HG02840 (cell line): ENCODE data around the gene PTPA.
A peak's percentile ranks its signal among the peaks of the same experiment; 100 is the strongest.

Experiments used
- ATAC-seq: cut with Tn5 transposase; IDR thresholded peaks from one replicate; pipeline ENCODE4 v1.9.1; 2021; ENCODE audit warnings: mild to moderate bottlenecking, moderate library complexity, moderate number of reproducible peaks; ENCODE audit not compliant: unreplicated experiment, low FRiP score

PTPA gene

DNA sequence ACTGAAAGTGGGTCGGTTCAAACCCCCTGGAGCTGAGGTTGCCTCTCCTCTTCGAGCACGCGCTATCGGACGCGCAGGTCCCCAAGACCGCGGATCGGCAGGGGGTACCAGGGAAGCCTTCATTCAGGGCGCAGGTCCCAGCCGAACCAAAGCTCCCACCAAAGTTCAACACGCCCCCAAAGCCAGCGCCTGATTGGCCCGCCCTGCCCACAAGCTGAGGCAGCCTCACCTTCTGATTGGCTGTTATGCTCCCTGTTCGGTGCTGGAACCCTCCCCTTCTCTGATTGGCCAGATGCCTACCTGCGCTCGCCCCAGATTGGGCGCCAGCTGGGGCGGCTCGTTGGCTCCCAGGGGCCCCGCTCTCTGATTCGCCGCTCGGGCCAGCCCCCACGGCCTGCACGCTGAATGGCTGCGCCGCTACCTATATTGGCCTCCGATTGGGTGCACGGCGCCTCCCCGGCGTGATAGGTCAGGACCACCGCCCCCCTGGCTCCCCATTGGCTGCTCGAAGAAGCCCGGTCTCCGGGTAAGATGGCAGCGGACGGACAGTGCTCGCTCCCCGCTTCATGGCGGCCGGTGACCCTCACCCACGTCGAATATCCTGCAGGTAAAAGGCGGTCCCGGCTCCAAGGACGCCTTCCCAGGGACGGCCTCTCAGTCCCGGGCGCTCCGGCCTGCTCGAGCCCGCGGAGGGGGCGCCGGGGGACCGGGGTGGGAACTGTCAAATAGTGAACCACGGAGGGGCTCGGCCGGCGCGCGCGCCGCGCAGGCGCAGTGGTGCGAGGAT lies 30.4 kb upstream of the PTPA start, which contains the start of gene DOLPP1:
TSS of gene DOLPP1 (plus strand) at position 511 of the 787 bp plus-strand sequence. CDS start at position 532, 21 bp downstream.
- ATAC-seq, result peak; percentile 94

DNA sequence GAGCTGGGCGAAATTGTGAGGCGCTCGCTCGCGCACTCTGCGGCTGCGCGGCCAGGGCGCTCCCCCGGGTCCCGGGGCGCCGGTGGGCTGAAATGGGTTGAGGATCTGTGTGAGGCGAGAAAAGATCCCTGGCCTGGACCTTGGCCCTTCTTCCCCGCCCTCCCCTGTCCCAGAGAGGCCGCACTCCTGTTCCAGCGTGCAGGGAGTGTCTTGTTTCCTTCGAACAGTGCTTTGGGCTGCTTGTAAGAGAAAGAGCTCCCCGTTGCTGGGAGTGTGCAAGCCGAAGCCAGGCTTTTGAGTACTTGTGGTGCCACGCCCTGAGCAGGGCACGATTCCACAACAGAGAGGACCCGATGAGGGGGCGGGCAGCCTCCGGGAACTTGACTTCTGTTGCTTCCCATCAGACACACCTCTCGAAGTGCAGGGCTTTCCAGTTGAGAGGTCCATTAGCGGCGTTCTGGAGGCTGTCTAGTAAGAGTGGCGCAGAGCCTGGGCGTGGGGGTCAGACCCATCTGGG lies 29.8 kb upstream of the PTPA start:
- no peak for ATAC-seq

DNA sequence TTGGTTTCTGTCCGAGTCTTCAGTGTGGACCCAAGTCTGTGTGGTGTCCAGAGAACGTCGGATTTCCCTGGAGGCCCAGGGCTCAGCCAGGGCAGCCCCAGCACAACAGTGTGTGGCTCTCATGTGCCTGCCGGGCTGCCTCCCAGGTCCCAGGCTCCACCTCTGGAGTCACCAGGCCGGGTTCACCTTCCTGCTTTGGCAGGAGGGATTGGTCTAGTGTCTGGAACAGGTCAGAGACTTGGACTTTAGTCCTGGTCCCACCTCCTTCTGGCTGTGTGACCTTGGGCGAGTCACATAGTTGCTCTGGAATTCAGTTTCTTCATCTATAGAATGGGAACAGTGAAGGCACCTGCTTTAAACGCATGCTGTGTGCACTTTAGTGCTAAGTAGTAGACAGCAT lies 27.1 kb upstream of the PTPA start:
- ATAC-seq, result no peak

DNA sequence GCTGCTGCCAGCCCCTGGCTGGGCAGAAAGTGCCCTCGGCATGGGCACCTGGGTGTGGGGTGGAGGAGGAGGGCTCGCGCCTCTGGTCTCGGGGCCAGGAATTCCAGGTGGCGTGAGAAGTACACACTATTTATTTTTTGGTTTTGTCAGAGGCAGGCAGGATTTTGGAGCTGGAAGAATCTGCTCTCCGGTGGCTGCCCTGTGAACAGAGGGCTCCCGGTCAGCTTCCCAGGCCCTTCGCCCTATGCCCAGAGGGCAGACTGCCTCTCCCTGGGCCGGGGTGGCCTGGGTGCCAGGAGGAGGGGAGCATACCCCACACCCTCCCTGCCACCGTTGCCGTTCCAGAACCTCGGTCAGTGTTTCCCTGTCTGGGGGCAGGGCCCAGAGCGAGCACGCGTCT lies 22.0 kb upstream of the PTPA start:
- ATAC-seq, result no peak

DNA sequence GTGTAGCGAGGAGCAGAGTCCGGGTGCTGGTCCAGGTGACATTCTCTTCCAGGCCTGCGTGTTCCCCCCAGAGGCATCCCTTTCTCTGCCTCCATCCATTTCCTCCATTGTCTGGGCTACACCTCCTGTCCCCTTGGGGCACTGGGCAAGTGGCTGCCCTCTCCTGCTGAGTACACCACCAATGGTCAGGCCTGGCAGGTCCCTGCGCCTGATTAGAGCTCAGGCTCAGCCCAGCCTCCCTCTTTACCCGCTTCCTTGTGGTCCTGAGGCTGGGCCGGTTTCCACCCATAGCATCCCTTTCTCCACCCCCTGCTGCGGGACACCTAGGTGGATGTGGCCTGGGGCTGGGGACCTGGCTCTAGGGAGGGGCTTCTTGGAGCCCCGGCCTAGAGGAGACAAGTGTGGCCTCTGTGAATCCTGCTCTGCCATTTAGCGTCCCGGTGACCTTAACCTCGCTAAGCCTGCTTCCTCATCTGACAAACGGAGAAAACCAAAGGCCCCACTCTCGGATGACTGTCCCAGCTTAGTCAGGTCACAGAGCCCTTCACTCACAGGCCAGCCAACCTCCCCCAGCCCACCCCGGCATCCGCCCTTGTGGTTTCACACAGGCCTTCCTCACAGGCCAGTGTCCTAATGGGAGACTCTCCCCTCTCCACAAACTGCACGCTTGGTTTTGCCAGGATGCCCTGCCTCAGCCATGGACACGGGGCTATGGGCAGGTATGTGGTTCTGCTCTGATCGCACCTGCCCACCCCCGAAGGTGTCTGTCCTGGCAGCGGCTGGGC lies 17.4 kb upstream of the PTPA start:
- ATAC-seq, result no peak

DNA sequence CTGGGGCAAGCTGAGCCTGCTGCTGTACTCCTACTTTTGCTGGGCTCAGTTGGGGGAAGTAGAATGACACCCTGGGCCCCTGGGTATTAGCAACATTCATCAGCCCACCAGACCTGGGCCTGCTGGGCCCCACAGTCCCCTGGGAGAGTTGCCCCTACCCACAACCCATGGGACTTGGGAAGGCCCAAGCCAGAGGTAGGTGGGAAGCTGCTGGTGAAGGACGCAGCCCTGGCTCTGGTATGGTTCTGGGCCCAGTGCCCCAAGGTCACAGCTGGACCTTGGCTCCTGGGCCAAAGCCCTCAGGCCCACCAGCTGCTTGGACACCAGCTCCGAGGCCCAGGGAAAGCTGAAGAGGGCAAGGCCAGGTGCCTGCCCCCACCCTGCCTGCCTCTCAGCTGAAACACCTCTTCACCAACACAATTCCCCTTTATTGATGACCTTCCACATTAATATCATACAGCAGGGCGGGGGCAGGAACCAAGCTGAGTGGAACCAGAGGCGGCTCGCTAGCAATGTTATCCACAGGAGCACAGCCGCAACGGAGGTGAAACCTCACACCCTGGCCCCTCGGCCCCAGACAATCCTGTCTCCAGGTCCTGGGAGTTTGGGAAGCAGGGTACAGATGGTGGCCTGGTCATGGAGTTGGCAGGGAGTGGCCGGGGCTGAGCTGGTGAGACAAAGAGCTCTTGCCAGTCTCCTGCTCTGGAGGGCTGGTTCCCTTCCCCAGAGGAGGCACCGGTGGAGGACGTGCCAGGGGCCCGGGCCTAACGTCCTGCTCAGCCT lies 16.6 kb upstream of the PTPA start:
- ATAC-seq, result no peak

DNA sequence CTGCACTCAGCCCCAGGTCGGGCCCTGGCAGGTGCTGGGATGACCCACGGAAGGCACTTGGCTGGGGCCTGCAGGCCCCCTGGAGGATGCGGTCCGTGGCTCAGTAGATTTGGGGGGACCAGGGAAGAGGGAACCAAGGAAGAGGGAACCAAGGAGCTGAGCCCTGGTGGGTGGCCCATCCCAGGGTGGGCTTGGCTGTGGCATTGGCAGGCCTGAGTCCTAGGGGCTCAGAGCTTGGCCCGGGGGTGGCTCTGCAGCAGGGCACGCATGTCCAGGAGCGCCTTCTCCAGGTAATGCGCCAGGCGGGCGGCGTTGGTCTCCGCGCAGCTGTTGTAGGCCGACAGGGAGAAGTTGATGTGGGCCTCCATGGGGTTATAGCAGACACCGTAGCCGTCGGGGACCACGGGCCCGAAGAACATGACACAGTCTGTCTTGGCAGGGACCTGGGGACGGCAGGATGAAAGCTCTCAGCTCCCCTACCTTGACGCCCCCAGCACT lies 16.0 kb upstream of the PTPA start:
- no peak for ATAC-seq

DNA sequence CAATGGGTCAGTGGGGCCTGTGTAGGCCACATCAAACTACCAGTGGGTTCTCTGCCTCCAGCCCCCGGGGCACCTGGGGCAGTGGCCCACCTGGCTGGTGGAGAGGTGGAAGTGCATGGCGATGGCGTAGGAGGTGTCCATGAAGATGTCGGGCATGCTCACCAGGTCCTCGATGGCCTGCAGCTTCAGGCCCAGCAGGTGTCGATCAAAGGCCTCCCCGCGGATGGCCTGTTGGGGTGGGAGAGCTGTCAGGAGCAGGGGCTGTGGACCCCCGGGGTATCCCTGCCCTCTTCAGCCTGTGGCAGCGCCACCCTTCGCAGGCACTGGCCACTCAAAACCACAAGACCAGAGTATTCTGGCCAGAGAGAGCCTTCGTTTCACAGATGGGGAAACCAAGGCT lies 15.3 kb upstream of the PTPA start:
- ATAC-seq, result no peak

DNA sequence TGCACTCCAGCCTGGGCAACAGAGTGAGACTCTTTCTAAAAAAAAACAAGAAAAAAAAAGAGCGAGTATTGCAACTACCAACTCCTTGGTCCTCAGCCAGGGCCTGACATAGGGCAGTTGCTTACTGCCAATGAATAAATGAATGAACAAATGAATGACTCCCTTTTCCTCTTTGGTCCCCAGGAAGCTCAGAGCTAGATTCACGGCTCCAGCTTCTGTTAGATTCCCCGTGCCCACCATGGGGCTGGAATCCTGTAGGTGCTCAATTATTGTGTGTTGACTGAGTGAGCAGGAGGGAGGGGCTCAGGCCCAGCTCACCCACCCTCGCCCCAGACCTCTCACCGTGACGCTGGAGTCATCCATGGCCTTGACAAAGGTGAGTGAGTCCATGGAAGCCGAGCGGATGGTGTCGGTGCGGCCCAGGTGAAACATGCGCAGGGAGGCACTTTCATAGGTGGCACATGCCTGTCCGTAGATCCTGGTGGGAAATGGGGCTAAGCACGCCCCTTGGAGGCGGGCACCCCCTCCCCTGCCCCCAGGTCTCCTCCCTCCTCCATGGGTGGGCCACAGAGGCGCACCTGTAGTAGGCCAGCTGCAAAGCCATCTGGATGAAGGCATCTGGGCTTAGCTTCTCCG lies 13.4 kb upstream of the PTPA start:
- ATAC-seq, result no peak

DNA sequence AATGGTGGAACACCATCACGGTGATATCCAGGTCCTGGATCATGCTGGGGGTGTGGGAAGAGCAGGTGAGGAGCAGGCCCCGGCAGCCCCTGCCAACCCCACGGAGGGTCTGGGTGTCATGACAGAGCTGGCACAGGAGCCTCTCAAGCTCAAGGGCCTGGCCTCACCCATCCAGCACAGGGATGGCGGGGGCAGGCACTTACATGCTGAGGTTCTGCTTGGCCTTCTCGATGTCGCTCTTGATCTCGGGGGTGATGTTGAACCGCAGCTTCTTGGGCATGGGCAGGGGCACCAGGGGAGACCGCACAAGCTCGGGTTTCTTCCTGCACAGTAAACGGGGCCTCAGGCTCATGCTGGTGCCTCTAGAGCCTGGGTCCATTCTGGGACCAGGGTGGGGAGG lies 12.9 kb upstream of the PTPA start:
- ATAC-seq, result no peak

DNA sequence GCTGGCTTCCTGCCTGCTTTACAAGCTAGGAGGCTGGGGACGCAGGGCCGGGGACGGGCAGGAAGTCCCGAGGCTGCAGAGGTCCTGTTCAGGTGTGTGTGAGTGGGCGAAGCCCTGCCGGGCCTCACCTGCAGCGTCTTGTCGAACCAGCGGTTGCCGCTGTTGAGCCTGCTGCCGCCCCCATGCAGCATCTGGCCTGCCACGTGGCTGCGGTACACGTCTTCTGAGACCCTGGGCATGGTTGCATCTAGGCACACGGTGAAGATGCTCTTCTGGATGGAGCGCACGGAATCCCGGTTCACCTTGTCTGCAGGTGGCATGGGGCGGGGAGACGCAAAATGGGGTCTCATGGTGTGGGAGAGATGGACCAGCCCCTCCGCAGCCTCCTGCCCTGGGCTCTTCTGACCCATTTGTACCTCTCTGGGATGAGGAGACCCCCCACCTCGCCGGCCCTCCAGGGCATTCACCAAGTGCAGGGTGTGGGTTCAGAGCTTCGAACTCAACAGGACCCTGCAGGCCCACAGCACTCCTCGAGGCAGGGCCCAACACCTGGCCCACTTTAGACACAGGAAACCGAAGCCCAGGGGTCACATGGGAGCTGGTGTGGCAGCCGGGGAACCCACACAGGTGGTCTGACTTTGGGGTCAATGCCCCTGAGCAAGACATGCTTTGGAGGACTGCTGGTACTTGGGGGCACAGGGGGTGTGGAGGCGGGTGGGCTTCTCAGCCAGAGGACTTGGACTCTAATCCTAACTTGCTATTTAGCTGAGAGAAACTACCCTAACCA lies 10.6 kb upstream of the PTPA start:
- ATAC-seq, result no peak

DNA sequence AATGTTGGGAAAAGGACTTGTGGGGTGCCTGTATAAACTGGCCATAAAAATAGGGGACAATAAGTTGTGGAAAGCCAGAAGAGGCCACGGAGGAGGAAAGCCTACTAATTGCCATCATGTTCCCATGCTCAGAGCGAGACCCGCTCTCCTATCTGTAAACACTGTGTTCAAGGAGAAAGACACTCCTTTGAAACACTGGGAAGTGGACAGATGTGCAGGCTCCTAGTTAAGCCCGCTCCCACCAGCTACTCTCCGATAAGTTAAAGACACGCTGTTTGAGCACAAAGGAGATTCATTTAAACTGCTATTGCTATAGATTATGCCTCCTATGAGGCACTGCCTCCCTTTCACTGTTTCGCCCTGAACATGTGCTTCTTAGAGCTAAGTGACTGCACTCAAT lies 9.9 kb upstream of the PTPA start:
- ATAC-seq, result no peak

DNA sequence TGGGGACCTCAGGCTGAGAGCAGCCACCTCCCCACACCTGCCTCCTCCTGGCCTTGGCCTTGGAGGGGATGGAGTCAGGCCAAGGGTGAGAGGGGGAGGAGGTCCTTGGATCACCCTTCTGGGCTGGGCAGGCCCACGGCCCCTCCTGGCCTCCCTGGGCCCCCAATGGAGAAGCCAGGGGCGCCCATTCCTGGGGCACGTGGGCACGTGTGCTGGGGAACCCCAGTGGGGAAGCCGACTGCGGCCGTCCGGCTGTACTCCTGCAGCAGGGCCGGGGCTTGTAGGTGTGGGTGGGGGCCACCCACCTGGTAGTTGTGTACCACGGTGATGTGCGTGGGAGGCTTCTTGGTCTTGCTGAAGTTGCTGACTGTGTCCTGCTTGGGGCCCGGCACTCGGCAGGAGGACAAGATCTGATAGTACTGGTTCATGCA lies 9.1 kb upstream of the PTPA start:
- ATAC-seq, result no peak

DNA sequence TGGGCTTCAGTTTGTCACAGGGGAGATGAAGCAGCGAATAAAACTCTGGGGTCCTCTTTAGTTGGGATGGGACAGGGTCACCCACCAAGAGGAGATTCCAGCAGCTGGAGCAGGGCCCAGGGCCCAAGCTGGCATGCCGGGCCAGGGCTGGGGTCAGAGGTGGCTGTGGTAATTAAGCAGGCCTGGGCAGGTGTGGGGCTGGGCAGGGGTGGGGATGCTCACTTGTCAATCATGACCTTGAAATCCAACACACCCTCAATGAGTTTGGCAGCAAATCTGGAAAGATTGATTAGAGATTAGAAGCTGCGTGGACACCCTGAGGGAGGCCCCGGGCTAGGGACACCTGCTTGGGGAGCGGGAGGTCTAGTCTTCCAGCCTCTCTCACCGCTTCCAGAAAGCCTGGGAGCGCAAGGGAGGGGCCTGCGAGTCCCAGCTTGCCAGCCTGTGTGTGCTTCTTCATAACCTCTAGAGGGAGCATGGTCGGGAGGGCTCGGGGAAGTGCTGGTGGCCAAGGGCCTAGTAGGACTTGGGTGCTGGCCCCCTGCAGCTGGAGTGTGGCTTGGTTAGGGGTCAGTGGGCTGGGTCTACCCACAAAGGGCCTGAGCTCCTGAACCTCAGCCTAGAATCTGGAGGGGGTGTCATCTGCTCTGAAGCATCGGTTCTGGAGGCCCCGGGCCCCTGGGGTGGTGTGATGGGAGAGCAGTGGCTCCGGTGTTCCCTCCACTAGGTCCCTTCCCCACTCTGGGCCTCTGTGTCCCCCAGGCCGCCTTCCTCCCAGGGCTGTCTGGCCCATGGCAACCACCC lies 8.2 kb upstream of the PTPA start:
- ATAC-seq, result no peak

DNA sequence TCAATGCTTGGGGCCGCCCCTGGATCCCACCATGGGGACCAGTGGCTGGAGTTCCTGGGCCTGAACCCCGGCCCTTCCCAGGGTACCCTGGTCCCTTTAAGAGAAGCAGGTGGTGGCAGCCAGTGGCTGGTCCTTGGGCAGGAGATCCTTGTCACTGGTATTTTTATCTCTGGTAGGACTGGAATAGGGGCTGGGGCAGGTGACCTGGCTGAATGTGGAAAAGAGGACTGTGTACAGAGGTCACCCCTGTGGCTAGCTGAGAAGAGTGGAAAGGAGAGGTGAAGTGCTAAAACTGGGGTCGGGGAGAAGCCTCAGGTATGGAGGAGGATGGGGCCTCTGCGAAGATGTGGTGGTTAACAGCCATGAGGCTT lies 7.6 kb upstream of the PTPA start:
- no peak for ATAC-seq

DNA sequence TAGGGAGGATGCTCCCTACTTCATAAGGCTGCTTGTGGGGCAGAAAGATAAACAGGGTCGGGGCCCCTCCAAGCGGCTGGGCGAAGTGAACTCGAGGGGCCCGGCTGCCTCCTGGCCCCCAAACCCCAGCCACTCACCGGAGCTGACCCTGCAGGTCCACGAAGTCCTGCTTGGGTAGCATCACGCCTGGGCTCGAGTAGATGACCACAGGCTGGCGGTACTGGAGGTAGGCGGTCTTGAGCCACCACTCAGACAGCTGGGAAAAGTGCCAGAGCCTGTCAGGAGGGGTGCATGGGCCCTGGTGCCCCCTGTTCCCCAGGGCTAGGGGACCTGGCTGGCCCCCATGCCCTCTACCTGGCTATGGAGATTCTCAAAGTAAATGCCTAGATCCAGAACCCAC lies 7.2 kb upstream of the PTPA start:
- no peak for ATAC-seq

DNA sequence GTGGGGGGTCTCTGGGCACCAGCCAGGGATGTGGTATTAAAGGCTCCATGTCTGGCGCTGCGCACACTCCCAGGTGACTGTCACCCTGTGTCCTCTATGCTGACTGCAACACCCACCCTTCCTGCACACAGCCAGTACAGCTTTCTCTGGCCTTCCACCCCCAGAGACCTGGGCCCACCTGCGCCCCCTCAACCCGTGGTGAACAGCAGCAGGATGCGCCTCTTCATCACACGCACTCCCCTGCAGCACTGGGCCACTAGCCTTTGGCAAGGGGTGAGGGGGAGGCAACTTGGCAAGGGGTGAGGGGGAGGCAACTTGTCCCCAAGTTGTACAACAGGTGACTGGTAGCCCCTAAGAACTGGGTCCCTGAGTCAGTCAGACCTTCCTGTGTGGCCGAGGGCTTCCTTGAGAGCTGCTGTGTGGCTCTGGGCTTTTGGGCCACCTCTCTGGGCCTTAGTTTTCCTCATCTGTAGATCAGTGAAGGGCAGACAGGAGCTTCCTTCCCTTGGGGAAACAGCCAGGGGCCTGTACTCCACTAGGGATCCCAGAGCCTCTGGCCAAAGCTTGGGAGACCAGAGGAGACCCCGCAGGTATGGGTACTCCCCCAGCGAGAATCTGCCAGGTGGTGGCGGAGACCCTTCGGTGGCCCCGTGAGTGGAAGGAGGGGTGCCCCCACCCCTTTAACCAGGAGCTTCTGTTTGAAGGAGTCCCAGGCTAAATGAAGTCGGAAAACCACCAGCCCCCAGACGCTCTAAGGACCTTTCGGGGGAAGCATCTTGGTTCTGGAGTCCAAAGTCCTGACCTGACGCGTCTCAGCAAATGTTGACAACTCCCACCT lies 5.1 kb upstream of the PTPA start:
- ATAC-seq, result no peak

DNA sequence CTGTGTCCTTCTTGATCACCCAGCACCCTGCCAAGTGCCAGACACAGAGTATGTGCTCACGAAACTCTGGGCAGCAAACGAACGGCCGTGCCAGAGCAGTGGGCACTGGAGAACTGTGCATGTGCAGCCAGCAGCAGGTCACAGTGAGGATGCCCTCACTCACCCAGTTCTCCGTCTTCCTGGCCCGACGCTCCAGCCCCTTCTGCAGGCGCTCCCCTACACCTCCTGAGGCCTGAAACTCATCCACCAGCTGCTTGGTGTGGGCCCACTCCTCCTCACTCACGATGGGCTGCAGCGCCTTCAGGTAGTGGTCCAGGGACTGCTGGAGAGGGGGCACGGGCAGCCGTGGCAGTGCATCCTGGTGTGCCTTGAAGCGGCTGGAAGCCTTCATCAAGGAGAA lies 3.6 kb upstream of the PTPA start:
- ATAC-seq, result no peak
